ENCODE measurements around the gene CEP250.
"Not testable (repeated sequence)": the region's sequence is repeated elsewhere in the genome, so short reads cannot be mapped to it uniquely, and the experiment has no call there.

The CEP250 gene

DNA sequence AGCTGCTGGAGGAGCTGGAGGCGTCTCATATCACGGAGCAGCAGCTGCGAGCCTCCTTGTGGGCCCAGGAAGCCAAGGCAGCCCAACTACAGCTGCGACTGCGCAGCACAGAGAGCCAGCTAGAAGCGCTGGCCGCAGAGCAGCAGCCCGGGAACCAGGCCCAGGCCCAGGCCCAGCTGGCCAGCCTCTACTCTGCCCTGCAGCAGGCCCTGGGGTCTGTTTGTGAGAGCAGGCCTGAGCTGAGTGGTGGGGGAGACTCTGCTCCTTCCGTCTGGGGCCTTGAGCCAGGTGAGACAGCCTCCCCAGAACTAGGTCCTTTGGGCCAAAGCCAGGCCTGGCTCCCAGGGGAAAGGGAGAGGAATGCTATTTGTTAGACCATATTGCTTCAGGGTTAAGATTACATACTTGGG, 42.4 kb downstream of the CEP250 start:
- no peak for DNase-seq

DNA sequence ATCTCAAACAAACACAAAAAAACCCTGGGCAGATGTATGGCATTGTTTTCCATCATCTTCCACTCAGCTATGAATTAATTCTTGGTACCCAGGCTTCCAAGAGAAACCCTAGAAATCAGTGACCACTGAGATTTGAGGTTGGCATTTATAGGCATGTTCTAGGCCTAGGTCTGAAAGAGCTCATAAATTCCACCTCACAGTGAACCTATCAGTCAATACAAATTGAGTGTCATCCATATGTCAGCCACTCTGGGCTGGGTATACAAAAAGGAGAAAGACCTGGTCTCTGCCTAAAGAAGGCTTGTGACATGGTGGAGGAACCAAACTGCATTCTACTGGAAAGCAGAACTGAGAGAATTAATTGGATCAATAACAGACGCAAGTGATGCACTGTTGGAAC, 43.9 kb downstream of the CEP250 start:
- DNase-seq, result no peak

GRCh38 chr20:35502352-35502751, 47.0 kb downstream of the CEP250 start:
- no peak for DNase-seq

GRCh38 chr20:35503281-35503680, 47.9 kb downstream of the CEP250 start:
- no peak for DNase-seq

GRCh38 chr20:35503841-35504561, 48.6 kb downstream of the CEP250 start:
- DNase-seq, result no peak

GRCh38 chr20:35504751-35505150, 49.4 kb downstream of the CEP250 start:
- DNase-seq, result no peak

GRCh38 chr20:35506179-35506578, 50.8 kb downstream of the CEP250 start:
- DNase-seq, result no peak

GRCh38 chr20:35506872-35507638, 51.7 kb downstream of the CEP250 start:
- no peak for DNase-seq

DNA sequence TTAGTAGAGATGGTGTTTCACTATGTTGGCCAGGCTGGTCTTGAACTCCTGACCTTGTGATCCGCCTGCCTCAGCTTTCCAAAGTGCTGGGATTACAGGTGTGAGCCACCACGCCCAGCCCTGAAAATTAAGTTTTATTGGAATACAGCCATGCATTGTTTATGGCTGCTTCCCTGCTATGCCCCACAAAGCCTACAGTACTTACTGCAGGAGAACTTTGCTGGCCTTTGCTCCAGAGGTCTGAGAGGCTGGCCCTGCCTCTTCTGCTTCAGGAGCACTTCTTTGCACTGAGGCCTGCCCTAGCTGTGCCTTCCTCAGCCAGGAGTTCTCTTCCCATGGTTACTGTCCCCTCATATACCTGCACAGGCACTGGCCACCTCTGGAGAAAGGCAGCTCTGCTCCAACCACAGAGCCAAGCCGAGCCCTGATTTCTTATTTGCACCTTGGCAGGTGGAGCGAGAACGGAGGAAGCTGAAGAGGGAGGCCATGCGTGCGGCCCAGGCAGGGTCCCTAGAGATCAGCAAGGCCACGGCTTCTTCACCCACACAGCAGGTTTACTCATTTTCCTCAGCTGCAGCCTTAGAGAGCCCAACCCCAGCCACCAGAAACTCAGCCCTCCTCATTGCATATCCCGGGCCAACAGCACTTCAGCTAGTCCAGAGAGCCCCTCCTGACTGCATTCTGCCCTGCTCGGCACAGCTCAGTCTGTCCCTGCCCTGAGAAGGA, 53.3 kb downstream of the CEP250 start:
- DNase-seq, result no peak

DNA sequence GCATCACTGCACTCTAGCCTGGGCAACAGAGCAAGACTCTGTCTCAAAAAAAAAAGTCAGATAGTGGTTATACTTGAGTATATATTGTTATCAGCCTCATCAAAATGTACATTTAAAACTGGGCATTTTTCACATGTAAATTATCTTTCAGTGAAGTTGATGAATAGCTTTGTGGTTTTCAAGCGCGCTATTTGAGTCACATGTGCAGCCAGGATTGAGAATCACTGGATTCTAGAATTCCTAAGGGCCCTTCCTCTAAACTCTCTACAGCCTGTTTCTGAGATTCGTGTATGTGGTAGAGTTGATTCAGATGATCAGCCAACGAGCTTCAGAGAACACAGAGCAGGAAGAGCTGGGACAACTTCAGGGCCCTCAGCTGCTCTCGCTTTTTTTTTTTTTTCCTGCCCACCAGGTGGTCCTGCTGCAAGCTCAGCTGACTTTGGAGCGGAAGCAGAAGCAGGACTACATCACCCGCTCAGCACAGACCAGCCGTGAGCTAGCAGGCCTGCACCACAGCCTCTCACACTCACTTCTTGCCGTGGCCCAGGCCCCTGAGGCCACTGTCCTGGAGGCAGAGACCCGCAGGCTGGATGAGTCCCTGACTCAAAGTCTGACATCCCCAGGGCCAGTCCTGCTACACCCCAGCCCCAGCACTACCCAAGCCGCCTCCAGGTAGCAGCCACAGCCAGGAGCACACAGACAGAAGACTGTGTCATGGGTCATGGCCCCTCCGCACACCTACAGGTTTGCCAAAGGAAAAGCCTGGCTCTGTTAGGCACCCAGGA, 55.7 kb downstream of the CEP250 start:
- DNase-seq, result no peak

DNA sequence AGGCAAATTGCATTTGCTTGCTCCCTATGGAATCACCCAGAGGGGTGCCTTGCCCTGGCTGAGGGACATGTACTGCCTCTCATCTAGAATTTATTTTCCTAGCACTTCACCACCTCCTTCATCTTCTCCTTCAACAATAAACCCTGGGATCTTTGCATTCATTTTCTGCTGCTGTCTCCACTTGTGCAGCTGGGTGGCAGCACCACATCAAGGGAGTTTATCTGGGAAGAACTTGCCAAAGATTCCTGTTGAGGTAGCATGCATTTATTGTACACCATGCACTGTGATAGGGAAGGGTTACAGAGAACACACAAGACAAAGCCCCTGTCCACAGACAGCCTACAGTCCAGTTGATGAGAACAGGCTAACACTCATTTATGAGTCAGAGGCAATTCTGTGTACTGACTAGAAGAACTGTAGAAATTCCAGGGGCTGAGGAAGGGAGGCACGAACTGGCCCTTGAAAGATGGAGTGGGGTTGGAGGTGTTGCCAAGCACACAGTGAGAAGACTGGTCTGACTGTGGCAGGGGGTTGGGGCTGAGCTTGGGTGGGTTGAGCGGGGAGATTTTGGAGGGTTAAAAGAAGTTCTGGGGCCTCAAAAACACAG, 56.5 kb downstream of the CEP250 start:
- no peak for DNase-seq

- no peak for DNase-seq
These were observed 59.1 kb downstream of the CEP250 start for GRCh38 chr20:35514371-35514932.

- no peak for DNase-seq
These were observed 59.9 kb downstream of the CEP250 start for GRCh38 chr20:35515341-35515740.

- DNase-seq, result no peak
These were observed 60.7 kb downstream of the CEP250 start for GRCh38 chr20:35515949-35516645.

DNA sequence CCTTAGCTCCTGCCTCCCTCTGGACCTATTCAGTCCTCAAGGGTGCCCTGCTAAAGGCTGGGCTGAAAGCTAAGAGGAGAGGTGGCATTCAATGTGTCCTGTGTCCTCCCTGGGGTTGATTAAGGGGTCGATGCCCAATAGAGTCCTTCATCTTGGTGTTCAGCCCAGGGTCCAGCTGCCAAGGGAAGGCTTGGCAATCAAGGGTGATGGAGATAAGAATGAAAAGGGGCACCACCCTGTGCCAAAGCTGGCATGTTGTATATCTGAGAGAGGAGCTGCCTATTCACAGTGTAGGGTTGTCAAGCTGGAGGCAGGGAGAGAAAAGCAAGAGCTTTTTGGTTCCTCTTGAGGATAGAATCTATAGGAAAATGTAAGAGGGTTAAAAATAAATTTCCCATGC, 61.7 kb downstream of the CEP250 start:
- DNase-seq, result no peak

DNA sequence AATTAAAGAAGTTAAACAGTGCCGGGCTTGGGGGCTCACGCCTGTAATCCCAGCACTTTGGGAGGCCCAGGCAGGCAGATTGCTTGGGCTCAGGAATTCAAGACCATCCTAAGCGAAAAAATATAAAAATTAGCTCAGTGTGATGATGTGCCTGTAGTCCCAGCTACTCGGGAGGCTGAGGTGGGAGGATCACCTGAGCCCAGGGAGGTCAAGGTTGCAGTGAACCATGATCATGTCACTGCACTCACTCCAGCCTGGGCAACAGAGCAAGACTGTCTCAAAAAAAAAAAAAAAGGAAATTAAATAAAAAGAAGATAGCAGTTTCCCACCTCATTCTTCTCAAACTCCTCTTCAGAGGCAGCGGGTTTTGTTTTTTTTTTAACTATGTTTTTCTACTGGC, 62.4 kb downstream of the CEP250 start:
- DNase-seq, result not testable (repeated sequence)

GRCh38 chr20:35518955-35519354, 63.6 kb downstream of the CEP250 start:
- DNase-seq, result no peak

- peak; percentile 13 to 24 for DNase-seq
These were observed 68.0 kb downstream of the CEP250 start for GRCh38 chr20:35523298-35523888.

DNA sequence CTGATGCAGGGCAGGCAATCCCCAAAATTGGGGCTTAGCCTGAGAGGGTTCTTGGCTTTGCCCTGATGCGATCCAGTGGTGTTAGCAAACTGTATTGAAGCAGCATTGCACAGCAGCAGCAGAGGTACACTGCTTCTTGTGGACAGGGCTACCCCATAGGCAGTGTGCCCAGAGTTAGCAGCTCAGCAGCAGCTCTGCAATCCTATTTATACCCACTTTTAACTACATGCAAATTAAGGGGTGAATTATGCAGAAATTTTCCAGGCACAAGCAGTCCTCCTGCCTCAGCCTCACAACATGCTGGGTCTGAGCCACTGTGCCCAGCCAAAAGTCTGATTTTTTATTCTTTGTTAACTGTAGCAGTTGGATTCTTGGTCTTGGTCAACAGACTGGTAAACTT, 70.2 kb downstream of the CEP250 start:
- no peak for DNase-seq

- no peak for DNase-seq
These were observed 71.8 kb downstream of the CEP250 start for GRCh38 chr20:35527122-35527769.

DNA sequence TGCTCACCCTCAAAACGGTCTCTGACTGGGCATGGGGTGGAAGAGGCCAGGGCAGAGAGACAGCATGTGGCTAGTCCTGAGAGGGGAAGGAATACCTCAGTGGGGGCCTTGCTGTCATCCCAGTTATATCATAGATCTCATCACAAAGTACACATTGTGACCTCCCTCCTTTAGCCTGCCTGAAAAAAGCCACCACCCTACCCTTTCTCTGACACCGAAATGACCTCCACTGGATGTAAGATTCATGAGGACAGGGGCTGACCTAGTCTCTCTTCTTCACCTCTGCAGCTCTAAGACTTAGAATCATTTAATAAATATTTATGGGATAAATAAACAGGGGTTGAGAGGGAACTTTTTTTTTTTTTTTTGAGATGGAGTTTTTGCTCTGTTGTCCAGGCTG, 74.2 kb downstream of the CEP250 start, which contains the start of gene C20orf173:
C20orf173 (minus strand) TSS at position 101 of the 400 bp plus-strand sequence. CDS start 279 bp downstream, outside the sequence.
- DNase-seq, result no peak
